Measurements from ENCODE around the gene ZIC1.

The ZIC1 gene

DNA sequence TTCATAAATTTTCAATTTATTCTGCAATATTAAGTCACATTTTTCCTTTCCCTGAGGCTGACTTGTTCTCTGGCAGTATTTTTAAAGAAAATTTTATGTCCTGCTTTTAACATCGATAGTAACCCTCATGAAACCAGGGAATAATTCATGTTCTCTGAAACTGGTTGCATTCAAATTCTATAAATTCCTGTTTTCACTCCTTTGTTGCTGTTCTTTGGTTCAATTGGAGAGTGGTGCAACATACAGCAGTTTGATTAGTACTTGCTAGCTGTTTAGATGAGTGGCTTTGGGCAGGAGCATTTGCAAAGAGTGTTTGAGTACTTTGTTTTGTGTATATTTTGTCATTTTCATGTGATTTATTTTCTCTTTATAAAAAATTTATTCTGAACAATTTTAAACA, 19.2 kb downstream of the ZIC1 start:
- no peak overlapping the region for H3K4me3 ChIP-seq (ENCODE audit: low read depth, low read length)
- H3K9ac ChIP-seq = no peak overlapping the region
- no peak overlapping the region for H3K4me2 ChIP-seq (ENCODE audit: low read length)
- no peak overlapping the region for H3K27ac ChIP-seq
- TF ChIP-seq, protein P1, sequence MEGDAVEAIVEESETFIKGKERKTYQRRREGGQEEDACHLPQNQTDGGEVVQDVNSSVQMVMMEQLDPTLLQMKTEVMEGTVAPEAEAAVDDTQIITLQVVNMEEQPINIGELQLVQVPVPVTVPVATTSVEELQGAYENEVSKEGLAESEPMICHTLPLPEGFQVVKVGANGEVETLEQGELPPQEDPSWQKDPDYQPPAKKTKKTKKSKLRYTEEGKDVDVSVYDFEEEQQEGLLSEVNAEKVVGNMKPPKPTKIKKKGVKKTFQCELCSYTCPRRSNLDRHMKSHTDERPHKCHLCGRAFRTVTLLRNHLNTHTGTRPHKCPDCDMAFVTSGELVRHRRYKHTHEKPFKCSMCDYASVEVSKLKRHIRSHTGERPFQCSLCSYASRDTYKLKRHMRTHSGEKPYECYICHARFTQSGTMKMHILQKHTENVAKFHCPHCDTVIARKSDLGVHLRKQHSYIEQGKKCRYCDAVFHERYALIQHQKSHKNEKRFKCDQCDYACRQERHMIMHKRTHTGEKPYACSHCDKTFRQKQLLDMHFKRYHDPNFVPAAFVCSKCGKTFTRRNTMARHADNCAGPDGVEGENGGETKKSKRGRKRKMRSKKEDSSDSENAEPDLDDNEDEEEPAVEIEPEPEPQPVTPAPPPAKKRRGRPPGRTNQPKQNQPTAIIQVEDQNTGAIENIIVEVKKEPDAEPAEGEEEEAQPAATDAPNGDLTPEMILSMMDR (IDR thresholded peaks at IDR 0.05) = no peak
- H3K79me2 ChIP-seq = no peaks in the 10 kb centered on the region
- peaks cover 4% of the 10 kb centered on the region for H3K27me3 ChIP-seq (ENCODE audit: control insufficient read depth, insufficient read depth, low read length)
- peaks cover 4% of the 10 kb centered on the region for H3K9me3 ChIP-seq (ENCODE audit: control insufficient read depth, low read length)
- no peaks in the 10 kb centered on the region for H3K36me3 ChIP-seq (ENCODE audit: control insufficient read depth, insufficient read depth, low read length)
- no peak overlapping the region for H2AFZ ChIP-seq
- H3K4me1 ChIP-seq = no peaks in the 10 kb centered on the region

DNA sequence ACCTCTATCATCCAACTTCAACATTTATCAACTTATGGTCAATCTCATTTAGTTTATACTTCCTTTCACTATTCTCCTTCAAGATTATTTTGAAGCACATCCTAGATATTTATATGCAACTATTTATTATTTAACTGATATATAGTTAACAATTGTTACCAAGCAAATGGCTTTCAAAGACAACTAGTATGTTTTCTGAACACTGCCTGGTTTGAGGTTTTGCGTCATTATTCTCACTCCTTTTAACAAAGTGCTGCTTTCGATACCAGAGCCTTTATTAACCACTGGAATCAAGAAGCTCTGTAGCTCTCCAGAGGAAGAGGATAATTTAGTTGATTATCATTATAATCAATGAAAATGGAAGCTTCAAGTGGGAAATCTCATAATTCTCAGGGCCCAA, 19.6 kb downstream of the ZIC1 start:
- Histone ChIP-seq H3K4me1 (no peaks in the 10 kb centered on the region), H2AFZ (no peak overlapping the region), H3K9me3 (ENCODE audit: control insufficient read depth, low read length) (peaks cover 2% of the 10 kb centered on the region), H3K27ac (no peak overlapping the region), H3K9ac (no peak overlapping the region), H3K36me3 (ENCODE audit: control insufficient read depth, insufficient read depth, low read length) (no peaks in the 10 kb centered on the region), H3K27me3 (ENCODE audit: control insufficient read depth, insufficient read depth, low read length) (peaks cover 4% of the 10 kb centered on the region), H3K79me2 (no peaks in the 10 kb centered on the region), H3K4me3 (ENCODE audit: low read depth, low read length) (no peak overlapping the region), H3K4me2 (ENCODE audit: low read length) (no peak overlapping the region)
- TF ChIP-seq, protein P1 (IDR thresholded peaks at IDR 0.05) = no peak

DNA sequence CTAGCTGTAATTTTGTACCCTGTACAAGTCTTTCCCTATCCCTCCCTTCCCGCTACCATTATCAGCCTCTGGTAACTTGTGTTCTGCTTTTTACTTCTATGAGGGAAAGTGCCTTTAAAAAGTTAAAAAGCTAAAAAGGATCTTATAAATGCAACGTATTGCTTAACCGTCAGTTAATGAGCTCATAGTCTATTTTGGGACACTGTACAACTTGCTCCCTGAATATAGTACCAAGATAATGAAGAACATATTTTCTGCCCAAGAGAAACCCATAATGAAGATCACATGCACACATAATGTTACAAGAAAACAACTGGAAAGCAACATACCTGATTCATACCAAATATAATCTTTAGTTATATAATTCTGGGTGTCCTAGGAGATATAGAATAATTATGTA, 22.6 kb downstream of the ZIC1 start:
- no peak overlapping the region for H3K4me2 ChIP-seq (ENCODE audit: low read length)
- H3K36me3 ChIP-seq (ENCODE audit: control insufficient read depth, insufficient read depth, low read length) = no peaks in the 10 kb centered on the region
- H3K4me3 ChIP-seq (ENCODE audit: low read depth, low read length) = no peak overlapping the region
- no peaks in the 10 kb centered on the region for H3K4me1 ChIP-seq
- TF ChIP-seq, protein P1 (IDR thresholded peaks at IDR 0.05) = no peak
- H3K9me3 ChIP-seq (ENCODE audit: control insufficient read depth, low read length) = no peaks in the 10 kb centered on the region
- no peak overlapping the region for H3K9ac ChIP-seq
- H2AFZ ChIP-seq = no peak overlapping the region
- peaks cover 4% of the 10 kb centered on the region for H3K27me3 ChIP-seq (ENCODE audit: control insufficient read depth, insufficient read depth, low read length)
- no peaks in the 10 kb centered on the region for H3K79me2 ChIP-seq
- no peak overlapping the region for H3K27ac ChIP-seq

DNA sequence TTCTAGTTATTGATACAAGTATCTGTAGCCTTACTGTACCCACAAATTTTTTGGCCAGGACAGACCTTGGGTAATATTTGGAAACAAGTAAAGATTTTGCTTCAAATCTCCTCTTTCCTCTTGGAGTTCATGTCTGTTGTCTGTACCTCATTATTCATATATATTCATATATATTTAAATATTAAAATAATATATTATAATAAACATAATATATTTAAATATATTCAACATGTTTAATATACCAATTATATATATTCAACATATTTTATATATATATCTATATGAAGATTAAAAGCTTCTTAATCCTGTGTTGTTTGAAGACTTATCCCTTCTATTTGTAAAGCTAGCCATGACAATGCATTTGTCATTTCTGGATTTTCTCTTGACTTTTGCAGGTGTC, 38.1 kb downstream of the ZIC1 start:
- Histone ChIP-seq H3K27ac (no peak overlapping the region), H3K4me2 (ENCODE audit: low read length) (no peak overlapping the region), H3K4me1 (no peaks in the 10 kb centered on the region), H3K9me3 (ENCODE audit: control insufficient read depth, low read length) (no peaks in the 10 kb centered on the region), H3K9ac (no peak overlapping the region), H3K36me3 (ENCODE audit: control insufficient read depth, insufficient read depth, low read length) (no peaks in the 10 kb centered on the region), H2AFZ (no peak overlapping the region), H3K27me3 (ENCODE audit: control insufficient read depth, insufficient read depth, low read length) (no peaks in the 10 kb centered on the region), H3K4me3 (ENCODE audit: low read depth, low read length) (no peak overlapping the region), H3K79me2 (no peaks in the 10 kb centered on the region)
- TF ChIP-seq, protein P1 (IDR thresholded peaks at IDR 0.05) = no peak

DNA sequence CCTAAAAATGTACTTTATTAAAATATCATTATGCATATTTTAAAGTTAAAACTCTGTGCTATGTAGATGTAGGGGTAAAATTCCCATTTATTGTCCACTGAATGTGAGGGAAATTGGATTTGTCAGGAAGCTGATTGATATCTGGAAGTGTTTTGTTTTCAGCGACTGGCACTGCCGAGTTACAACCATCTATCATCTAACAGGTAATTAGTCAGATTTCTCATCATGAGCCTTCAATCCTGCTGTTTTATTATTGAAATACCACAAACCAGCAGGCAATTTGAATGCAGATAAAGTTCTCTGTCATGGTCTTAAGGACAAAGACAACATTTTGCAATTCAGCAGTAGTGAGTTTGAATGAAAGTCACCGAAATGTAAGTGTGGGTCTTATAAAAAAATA, 40.5 kb downstream of the ZIC1 start:
- Histone ChIP-seq H3K27me3 (ENCODE audit: control insufficient read depth, insufficient read depth, low read length) (no peaks in the 10 kb centered on the region), H3K4me1 (no peaks in the 10 kb centered on the region), H3K9me3 (ENCODE audit: control insufficient read depth, low read length) (no peaks in the 10 kb centered on the region), H3K36me3 (ENCODE audit: control insufficient read depth, insufficient read depth, low read length) (no peaks in the 10 kb centered on the region), H3K4me3 (ENCODE audit: low read depth, low read length) (no peak overlapping the region), H3K9ac (no peak overlapping the region), H3K4me2 (ENCODE audit: low read length) (no peak overlapping the region), H2AFZ (no peak overlapping the region), H3K27ac (no peak overlapping the region), H3K79me2 (no peaks in the 10 kb centered on the region)
- TF ChIP-seq, protein P1 (IDR thresholded peaks at IDR 0.05) = no peak
